HG02623 (cell line): ENCODE results near the gene C6orf118.

Source experiments
- ATAC-seq: cut with Tn5 transposase; IDR thresholded peaks from one replicate; pipeline ENCODE4 v1.9.1; 2021; ENCODE audit warnings: moderate library complexity; ENCODE audit not compliant: unreplicated experiment

Gene C6orf118

DNA sequence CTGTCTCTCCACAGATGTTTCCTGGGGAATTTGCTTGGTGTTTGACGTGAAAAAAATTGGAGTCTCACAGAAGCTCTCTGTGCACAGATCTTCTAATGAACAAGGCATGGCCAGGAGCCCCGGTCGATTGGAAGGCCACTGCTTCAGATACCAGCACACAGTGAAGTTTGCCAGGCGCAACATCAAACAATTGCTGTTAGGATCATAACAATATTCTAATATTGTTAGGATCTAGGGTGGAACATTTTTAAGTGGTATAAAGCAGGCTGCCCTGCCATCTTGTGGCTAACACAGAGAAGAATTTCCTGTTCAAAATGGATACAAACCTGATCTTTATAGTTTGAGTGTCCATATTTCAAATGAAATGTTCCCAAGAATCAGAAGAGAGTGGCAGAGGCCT is 64.1 kb downstream of the C6orf118 start:
- ATAC-seq: no peak

DNA sequence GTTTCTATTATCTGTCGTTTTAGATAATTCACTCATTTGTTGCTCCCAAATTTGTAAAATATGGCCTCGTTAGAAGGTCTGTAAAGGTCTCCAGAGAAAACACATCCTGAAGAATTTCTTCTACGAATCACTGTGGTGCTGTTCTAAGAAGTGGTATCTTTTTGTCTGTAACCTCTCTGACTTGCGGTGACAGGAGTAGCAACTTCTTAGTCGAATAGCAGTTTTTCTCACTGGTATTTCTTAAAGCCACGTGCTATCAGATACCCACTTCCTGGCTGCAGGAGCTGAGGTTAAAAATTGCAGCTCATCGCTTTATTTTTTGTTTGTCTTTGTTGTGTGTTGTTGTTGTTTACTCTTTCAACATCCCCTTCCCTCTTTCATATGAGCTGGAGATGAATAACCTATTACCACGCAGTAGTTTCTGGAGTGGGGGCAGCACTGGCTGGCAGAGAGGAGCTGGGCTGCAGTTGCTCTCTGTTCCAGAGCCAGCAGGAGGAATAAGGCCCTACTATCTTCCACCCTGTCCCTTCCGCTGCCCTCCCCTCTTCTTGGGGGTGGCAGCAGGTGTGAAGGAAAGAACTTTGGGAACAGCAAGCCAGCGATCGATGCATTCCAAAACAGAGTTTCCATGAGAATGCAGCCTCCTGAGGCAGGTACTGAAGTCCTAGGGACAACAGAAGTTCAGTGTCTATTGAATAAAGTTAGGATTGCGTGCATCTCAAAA is 64.7 kb downstream of the C6orf118 start:
- no peak for ATAC-seq

DNA sequence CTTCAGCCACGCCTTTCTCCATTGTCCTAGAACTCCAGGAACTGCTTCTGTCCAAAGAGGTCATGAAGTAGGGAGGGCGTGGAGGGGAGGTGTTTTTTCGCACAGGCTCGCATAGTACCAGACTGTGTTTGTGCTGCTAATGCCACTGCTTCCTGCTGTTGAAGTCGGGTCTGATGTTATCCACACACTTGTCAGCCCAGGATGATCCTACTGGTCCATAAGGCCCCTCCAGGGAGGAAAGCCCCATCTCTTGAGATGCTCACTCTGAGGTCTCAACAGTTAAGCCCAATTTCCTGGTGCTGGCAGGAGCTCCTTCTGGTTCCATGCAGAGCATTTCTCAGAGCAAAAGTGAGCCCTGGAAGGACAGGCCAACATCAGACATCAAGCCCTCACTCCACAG is 65.6 kb downstream of the C6orf118 start:
- no peak for ATAC-seq

DNA sequence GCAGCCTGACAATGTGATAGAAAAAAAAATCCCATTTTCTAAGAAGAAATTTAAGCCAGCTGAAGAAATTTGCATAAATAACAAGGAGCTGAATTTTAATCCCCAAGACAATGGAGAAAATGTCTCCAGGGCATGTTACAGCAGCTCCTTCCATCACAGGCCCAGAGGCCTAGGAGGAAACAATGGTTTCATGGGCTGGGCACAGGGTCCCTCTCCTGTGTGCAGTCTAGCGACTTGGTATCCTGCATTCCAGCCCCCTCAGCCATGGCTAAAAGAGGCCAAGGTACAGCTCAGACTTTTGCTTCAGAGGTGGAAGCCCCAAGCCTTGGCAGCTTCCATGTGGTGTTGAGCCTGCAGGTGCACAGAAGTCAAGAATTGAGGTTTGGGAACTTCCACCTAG is 73.1 kb downstream of the C6orf118 start:
- no peak for ATAC-seq

DNA sequence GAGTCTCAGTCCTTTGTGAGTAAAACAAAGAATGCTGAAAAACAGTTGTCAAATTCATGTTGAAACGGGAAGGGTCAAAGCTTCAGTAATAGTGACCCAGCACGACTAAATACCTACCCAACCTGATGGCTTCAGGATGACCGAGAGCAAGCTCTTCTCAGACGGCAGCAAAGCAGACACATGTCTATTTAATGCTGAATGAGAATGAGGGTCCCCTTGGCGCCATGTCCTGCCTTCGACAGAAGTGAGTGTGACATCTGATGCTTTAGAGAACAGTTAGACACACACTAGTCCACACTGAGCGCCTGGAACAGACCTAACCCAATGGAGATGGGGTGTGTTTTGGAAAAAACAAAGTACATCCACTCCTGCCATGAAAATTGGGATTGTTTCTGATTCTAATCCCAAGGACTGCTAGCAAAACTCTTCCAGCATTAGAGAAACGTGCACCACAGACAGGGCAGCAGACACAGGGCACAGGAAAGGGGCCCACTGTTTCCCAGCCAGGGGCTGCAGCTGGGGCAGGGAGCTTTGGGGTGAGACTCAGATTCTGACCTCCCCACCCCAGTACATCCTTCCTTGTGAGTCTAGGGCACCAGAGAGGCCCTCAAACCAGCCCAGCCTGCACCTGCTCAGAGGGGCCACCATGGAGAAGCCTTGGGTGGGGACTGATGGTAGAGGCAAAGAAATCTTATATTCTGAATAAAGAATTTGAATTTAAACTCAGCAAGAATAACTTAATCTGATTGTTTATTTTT is 76.5 kb downstream of the C6orf118 start:
- no peak for ATAC-seq

DNA sequence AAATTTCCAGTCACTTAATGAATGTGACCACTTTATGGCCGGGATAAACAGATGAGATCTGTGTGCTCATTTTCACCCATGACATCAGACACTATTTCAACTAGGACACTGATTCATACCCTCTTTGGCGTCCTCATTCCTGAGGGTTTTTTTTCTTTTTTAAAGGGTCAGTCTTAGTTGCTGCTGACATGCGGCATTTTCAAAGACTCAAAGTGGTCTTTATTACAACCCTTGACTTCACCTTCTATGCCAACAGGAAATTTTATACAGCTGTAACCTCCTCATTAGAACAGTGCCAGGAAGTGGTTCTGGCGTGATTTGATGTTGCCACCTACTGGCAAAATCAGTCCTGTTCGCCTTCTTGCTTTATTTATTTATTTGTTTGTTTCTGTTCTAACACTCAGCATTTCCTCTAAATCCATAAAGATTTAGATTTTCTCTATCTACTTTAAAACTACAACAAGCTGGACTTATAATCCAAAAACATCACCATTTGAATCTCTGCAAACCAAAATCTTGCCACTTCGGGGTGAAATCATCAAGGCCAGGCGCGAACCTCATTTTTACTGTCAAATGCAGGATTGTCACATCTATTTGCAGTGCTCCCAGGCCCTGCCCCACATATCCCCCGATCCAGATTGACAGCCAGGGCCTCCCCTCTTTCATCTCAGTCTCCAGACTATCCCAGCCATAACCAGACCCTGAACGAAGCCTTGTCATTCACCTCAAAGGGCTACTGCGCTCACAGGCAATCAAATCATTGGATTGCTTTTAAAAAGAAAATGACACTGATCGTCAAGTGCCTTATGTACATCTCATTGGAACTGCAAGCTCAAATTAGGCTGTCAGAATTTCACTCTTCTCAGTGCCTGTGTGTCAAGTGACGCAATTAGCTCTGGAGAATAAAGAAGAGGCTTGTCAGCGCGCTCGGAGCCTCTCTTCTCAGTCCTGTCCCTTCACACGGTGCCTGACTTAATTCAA is 77.5 kb downstream of the C6orf118 start:
- no peak for ATAC-seq

- ATAC-seq: no peak
Observed at GRCh38 chr6:165231177-165231576, 78.2 kb downstream of the C6orf118 start.
